K562 (cell line): Measurements from ENCODE around the gene RAD1. TPM values are rescaled to one million over a fixed set of nuclear protein-coding genes. Genes with fewer than 3 reads are reported as not detected.

Experiments used
- ARNT ChIP-seq, 2 experiments: fragments of 450-650 bp; IDR thresholded peaks; 2 replicates each; pipeline ENCODE4 v1.6.1; 2016; ENCODE audit warnings: mild to moderate bottlenecking in 1 of 2
- BDP1 ChIP-seq: IDR thresholded peaks from 3 replicates; pipeline ENCODE4 v1.6.1; 2011; ENCODE audit not compliant: insufficient read length, insufficient read depth
- CBX3 ChIP-seq, 2 experiments: IDR thresholded peaks; 1 replicate in 1 of 2; 2 replicates in 1 of 2; pipeline ENCODE4 v1.6.1; 2012; ENCODE audit warnings: inconsistent platforms in 2 of 2, low read length in 2 of 2, borderline replicate concordance in 1 of 2, control low read depth in 1 of 2
- COPS2 ChIP-seq: fragments of 450-650 bp; conservative IDR thresholded peaks from 2 replicates; pipeline ENCODE4 v1.6.1; 2016; ENCODE audit warnings: mild to moderate bottlenecking, moderate library complexity
- CREB1 ChIP-seq, 2 experiments: sonication (generic) in 1 of 2; formaldehyde crosslinking in 1 of 2; IDR thresholded peaks; 2 replicates each; pipeline versions ENCODE4 v1.6.1 to v1.8.0; 2012 to 2022; ENCODE audit warnings: inconsistent platforms in 1 of 2, mild to moderate bottlenecking in 1 of 2, missing genetic modification reagents in 1 of 2, moderate library complexity in 1 of 2
- DNMT1 ChIP-seq: fragments of 450-650 bp; IDR thresholded peaks from 2 replicates; pipeline ENCODE4 v1.6.1; 2016; ENCODE audit warnings: antibody characterized with exemption, mild to moderate bottlenecking
- ETS2 ChIP-seq: IDR thresholded peaks from 2 replicates; pipeline ENCODE4 v1.6.1; 2016; ENCODE audit warnings: borderline replicate concordance, missing genetic modification characterization, mild to moderate bottlenecking, moderate library complexity, missing compliant biosample characterization; ENCODE audit not compliant: poor library complexity, severe bottlenecking
- FOXM1 ChIP-seq, 2 experiments: fragments of 450-650 bp in 1 of 2; sonication (generic) in 1 of 2; formaldehyde crosslinking in 1 of 2; IDR thresholded peaks; 2 replicates each; pipeline versions ENCODE4 v1.6.1 to v1.9.0; 2017 to 2022; ENCODE audit warnings: low read depth in 2 of 2, mild to moderate bottlenecking in 2 of 2, missing genetic modification reagents in 1 of 2, moderate library complexity in 1 of 2
- HDAC3 ChIP-seq: fragments of 450-650 bp; IDR thresholded peaks from 2 replicates; pipeline ENCODE4 v1.6.1; 2018; ENCODE audit warnings: borderline replicate concordance, mild to moderate bottlenecking, moderate library complexity; ENCODE audit not compliant: partially characterized antibody
- KDM1A ChIP-seq, 2 experiments: fragments of 450-650 bp; IDR thresholded peaks; 2 replicates each; pipeline ENCODE4 v1.6.1; 2016; ENCODE audit warnings: mild to moderate bottlenecking in 2 of 2
- KLF10 ChIP-seq: fragments of 250-450 bp; sonication (Bioruptor Pico); IDR thresholded peaks from 2 replicates; pipeline ENCODE4 v1.6.1; 2021; ENCODE audit warnings: matching md5 sums
- PRPF4 ChIP-seq: fragments of 200-400 bp; formaldehyde crosslinking; IDR thresholded peaks from one replicate; pipeline ENCODE4 v1.6.1; 2017; ENCODE audit warnings: low read length, low read depth, mild to moderate bottlenecking; ENCODE audit not compliant: insufficient read depth, poor library complexity, severe bottlenecking
- PTTG1 ChIP-seq: fragments of 450-650 bp; IDR thresholded peaks from 2 replicates; pipeline ENCODE4 v1.6.1; 2016; ENCODE audit warnings: low read depth, mild to moderate bottlenecking, missing genetic modification characterization, missing compliant biosample characterization
- RFX5 ChIP-seq: IDR thresholded peaks from 2 replicates; pipeline ENCODE4 v1.6.1; 2011; ENCODE audit warnings: low read depth, mild to moderate bottlenecking, improper control_type of control experiment, low read length
- ZNF12 ChIP-seq: sonication (generic); formaldehyde crosslinking; IDR thresholded peaks from 2 replicates; pipeline ENCODE4 v1.4.0; 2020; ENCODE audit warnings: mild to moderate bottlenecking, missing genetic modification reagents
- ZNF785 ChIP-seq: fragments of 250-450 bp; sonication (Bioruptor Pico); IDR thresholded peaks from 2 replicates; pipeline ENCODE4 v1.4.0; 2020; ENCODE audit warnings: mild to moderate bottlenecking
- polyA plus RNA-seq, 8 experiments: library from polyadenylated mRNA; depleted of rRNA in 4 of 8; stranded (reverse) in 5 of 8; unstranded in 3 of 8; fragments of >200 nt; fragmentation: Nextera tagmentation in 2 of 8; fragmentation: Illumina TruSeq in 1 of 8; extraction: Ambion mirVana in 2 of 8; extraction: Trizol in 1 of 8; gene quantifications; 2 replicates each; pipeline versions ENCODE4 v1.2.1 to v1.2.3, GENCODE V29; 2011 to 2014; ENCODE audit warnings: inconsistent platforms in 1 of 8, missing spikeins in 1 of 8
- total RNA-seq, 7 experiments: library from RNA; depleted of rRNA in 6 of 7; stranded (reverse); fragments of >200 nt in 6 of 7; fragmentation: Illumina TruSeq in 2 of 7; extraction: Trizol in 2 of 7; gene quantifications; 2 replicates each; pipeline versions ENCODE4 v1.2.1 to v1.2.3, GENCODE V29; 2011 to 2021; ENCODE audit warnings: low replicate concordance in 1 of 7
- TF ChIP-seq, protein P1 (sequence below), 3 experiments: fragments of 200-800 bp in 1 of 3; sonication (Bioruptor generic) in 1 of 3; sonication (generic) in 1 of 3; formaldehyde crosslinking in 1 of 3; IDR thresholded peaks; 2 replicates each; pipeline versions ENCODE4 v1.6.1 to v1.8.0; 2016 to 2022; ENCODE audit warnings: mild to moderate bottlenecking in 2 of 3, missing compliant biosample characterization in 2 of 3, missing genetic modification characterization in 2 of 3, missing genetic modification reagents in 1 of 3
- TF ChIP-seq, protein P2 (sequence below): fragments of 450-650 bp; formaldehyde crosslinking; conservative IDR thresholded peaks from 2 replicates; pipeline ENCODE4 v1.4.0; 2022; ENCODE audit warnings: mild to moderate bottlenecking, missing genetic modification characterization
- TF ChIP-seq, protein P3 (sequence below): fragments of 250-450 bp; sonication (Bioruptor Pico); IDR thresholded peaks from 2 replicates; pipeline ENCODE4 v1.5.0; 2021; ENCODE audit warnings: mild to moderate bottlenecking, borderline replicate concordance
- TF ChIP-seq, protein P4 (sequence below), 2 experiments: IDR thresholded peaks; 2 replicates each; pipeline ENCODE4 v1.6.1; 2011; ENCODE audit warnings: borderline replicate concordance in 1 of 2, control low read depth in 1 of 2, low read depth in 1 of 2, low read length in 1 of 2, mild to moderate bottlenecking in 1 of 2, mixed read lengths in 1 of 2, moderate library complexity in 1 of 2; ENCODE audit not compliant: insufficient read depth in 1 of 2, insufficient read length in 1 of 2, poor library complexity in 1 of 2, severe bottlenecking in 1 of 2; ENCODE audit errors: extremely low read depth in 1 of 2

Gene RAD1
- total and polyA plus RNA-seq, 9 of the 15 experiments (the other 6 are each of a cell fraction or from before 2014, with no cell fraction given) = 44.5 to 148 (median 60.8) TPM

DNA sequence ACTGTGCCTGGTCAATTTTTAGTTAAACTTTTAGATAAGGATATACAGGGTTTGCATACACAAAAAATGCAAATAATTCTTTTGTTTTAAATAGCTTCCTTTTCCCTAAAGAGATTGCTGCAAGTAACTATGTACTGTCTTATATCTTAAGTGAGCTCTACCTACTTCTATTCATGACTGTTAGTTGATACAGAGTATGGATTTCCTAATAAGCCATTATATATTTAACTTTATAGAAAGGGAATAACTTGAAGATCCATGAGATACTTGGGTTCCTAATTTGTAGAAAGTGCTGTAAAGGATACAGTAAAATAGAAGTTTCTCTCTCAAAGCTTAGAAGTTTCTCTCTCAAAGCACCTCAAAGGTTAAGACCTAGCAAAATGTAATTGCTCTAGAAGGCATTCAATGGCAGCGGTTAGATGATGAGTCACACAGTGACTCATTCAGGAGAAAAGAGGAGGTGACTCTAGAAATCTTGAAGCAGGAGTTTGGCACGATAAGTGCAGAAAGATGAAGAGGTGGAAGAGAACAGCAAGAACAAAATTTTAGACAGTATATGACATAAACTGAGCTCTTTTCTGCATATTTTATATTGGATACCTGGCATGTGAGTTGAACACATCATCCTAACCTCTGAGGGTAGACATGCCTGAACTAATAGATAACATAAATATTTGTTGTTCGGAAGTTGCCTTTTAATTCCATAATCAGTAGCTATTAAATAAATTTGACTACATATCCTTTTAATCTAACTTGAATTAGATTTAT lies 8.6 kb upstream of the RAD1 start (continued):
- TF ChIP-seq, protein P1, sequence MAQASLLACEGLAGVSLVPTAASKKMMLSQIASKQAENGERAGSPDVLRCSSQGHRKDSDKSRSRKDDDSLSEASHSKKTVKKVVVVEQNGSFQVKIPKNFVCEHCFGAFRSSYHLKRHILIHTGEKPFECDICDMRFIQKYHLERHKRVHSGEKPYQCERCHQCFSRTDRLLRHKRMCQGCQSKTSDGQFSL (CRISPR knock-in tag; IDR thresholded peaks at IDR 0.05) = no peak
- TF ChIP-seq, protein P1 (tag; IDR thresholded peaks at IDR 0.05) = no peak
- no peak for TF ChIP-seq ETS2 (tag)
- TF ChIP-seq, protein P2, sequence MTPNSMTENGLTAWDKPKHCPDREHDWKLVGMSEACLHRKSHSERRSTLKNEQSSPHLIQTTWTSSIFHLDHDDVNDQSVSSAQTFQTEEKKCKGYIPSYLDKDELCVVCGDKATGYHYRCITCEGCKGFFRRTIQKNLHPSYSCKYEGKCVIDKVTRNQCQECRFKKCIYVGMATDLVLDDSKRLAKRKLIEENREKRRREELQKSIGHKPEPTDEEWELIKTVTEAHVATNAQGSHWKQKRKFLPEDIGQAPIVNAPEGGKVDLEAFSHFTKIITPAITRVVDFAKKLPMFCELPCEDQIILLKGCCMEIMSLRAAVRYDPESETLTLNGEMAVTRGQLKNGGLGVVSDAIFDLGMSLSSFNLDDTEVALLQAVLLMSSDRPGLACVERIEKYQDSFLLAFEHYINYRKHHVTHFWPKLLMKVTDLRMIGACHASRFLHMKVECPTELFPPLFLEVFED (CRISPR knock-in tag) = no peak
- TF ChIP-seq, protein P3, sequence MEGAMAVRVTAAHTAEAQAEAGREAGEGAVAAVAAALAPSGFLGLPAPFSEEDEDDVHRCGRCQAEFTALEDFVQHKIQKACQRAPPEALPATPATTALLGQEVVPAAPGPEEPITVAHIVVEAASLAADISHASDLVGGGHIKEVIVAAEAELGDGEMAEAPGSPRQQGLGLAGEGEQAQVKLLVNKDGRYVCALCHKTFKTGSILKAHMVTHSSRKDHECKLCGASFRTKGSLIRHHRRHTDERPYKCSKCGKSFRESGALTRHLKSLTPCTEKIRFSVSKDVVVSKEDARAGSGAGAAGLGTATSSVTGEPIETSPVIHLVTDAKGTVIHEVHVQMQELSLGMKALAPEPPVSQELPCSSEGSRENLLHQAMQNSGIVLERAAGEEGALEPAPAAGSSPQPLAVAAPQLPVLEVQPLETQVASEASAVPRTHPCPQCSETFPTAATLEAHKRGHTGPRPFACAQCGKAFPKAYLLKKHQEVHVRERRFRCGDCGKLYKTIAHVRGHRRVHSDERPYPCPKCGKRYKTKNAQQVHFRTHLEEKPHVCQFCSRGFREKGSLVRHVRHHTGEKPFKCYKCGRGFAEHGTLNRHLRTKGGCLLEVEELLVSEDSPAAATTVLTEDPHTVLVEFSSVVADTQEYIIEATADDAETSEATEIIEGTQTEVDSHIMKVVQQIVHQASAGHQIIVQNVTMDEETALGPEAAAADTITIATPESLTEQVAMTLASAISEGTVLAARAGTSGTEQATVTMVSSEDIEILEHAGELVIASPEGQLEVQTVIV (CRISPR knock-in tag) = no peak
- TF ChIP-seq CBX3 (IDR thresholded peaks at IDR 0.05; ENCODE audit: borderline replicate concordance in 1 of 2, low read length in 2 of 2) = no peak
- peak; percentile 76 to 83 for TF ChIP-seq KDM1A (IDR thresholded peaks at IDR 0.05)
- TF ChIP-seq COPS2 = no peak
- no peak for TF ChIP-seq PRPF4
- no peak for TF ChIP-seq RFX5
- TF ChIP-seq BDP1 = no peak
- no peak for TF ChIP-seq ZNF785
- no peak for TF ChIP-seq CREB1 (IDR thresholded peaks at IDR 0.05)
- no peak for TF ChIP-seq CREB1 (CRISPR knock-in tag; IDR thresholded peaks at IDR 0.05)
- TF ChIP-seq ARNT (IDR thresholded peaks at IDR 0.05) = peak; percentile 40 to 100; a peak in 3 of 4 replicates
- peak; percentile 64; the same call in 1 of the 2 replicates for TF ChIP-seq FOXM1 (IDR thresholded peaks at IDR 0.05; ENCODE audit: low read depth)
- TF ChIP-seq FOXM1 (CRISPR knock-in tag; IDR thresholded peaks at IDR 0.05; ENCODE audit: low read depth) = no peak
- no peak for TF ChIP-seq DNMT1
- TF ChIP-seq, protein P4, sequence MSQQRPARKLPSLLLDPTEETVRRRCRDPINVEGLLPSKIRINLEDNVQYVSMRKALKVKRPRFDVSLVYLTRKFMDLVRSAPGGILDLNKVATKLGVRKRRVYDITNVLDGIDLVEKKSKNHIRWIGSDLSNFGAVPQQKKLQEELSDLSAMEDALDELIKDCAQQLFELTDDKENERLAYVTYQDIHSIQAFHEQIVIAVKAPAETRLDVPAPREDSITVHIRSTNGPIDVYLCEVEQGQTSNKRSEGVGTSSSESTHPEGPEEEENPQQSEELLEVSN (IDR thresholded peaks at IDR 0.05; ENCODE audit: borderline replicate concordance in 1 of 2, extremely low read depth in 1 of 2, insufficient read depth in 1 of 2, insufficient read length in 1 of 2, low read depth in 1 of 2, low read length in 1 of 2, poor library complexity in 1 of 2, severe bottlenecking in 1 of 2) = no peak
- TF ChIP-seq HDAC3 = no peak
- no peak for TF ChIP-seq PTTG1
- no peak for TF ChIP-seq ZNF12 (CRISPR knock-in tag)
- no peak for TF ChIP-seq KLF10
